Measurements from ENCODE around the gene AKNA.

Gene AKNA

GRCh38 chr9:114362394-114362793, 25.4 kb downstream of the AKNA start:
- DNase-seq (ENCODE audit: low spot score), result no peak

DNA sequence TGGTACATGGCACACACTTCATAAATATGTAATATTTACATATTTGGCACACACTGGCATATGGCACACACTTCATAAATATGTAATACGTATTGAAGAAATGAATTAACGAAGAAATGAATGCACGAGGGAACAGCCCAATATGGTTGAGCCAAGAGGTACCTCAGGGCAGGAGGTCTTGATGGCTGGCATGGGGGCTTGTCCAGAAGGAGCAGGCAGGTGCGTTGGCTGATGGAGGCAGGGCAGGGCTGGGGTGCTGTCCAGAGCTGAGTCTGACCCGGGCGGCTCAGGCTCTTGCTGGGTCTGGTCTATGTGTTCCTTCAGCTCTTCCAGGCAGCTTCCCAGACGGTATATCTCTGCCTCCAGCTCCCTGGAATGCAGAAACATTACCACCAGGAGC, 26.2 kb downstream of the AKNA start:
- no peak for DNase-seq (ENCODE audit: low spot score)

GRCh38 chr9:114359801-114360200, 28.0 kb downstream of the AKNA start:
- no peak for DNase-seq (ENCODE audit: low spot score)

GRCh38 chr9:114357911-114358328, 29.9 kb downstream of the AKNA start:
- DNase-seq (ENCODE audit: low spot score), result no peak

DNA sequence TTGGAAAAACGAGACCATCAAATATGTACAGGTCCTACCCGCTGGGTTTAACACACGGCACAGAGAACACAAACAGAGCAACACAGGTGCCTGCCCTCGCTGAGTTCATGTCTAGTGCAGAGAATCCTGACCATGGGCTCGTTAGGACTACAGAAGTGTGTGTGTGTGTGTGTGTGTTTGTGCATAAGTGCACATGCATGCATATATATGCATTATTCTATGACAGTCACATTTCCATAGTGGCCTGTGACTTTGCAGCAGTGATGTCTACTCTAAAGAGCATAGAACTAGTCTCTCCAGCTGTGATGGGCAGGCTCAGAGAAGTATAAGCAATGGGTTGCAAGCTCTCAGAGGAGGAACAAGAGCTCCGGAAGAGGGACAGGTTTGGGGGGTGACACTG, 30.4 kb downstream of the AKNA start:
- DNase-seq (ENCODE audit: low spot score), result no peak

GRCh38 chr9:114356792-114357191, 31.0 kb downstream of the AKNA start:
- DNase-seq (ENCODE audit: low spot score), result no peak

GRCh38 chr9:114355821-114356220, 32.0 kb downstream of the AKNA start:
- DNase-seq (ENCODE audit: low spot score), result no peak

- no peak for DNase-seq (ENCODE audit: low spot score)
Observed at GRCh38 chr9:114351932-114352331, 35.9 kb downstream of the AKNA start.

DNA sequence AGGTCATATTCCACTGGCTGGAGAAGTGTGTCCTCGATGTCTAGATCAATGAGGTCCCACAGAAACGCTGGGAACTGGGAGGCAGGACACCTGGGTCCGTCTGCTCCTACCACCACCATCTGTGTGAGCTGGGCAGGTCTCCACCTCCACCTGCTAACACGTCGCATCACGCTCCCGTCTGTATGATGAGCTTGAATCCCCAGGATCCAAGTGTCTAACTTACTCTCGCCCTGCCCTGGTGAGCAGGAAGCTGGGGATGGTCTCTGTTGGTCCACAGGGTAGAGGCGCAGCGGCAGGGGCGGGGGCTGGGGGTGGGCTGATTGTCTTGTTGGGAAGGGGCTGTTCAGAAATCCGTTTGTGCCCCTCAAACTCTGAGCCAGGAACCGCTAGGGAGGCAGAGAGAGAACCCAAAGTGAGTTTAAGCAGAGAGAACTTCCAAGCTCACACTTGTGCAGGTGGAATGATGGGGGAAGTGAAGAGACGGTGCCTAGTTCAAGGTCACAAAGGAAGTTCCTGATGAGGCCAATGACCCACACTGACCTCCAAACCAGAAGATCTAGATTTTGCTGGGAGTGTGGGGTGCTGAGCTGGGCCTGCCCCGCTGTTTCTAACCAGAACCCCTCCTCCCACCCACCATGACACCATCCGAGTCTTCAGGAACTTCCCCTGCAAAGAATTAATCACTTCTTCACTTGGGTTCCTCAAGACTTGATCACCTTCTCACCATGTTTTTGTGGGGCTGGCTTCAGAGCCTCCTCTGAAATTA, 37.0 kb downstream of the AKNA start:
- DNase-seq (ENCODE audit: low spot score), result no peak

GRCh38 chr9:114349713-114350480, 37.9 kb downstream of the AKNA start:
- no peak for DNase-seq (ENCODE audit: low spot score)

GRCh38 chr9:114348906-114349482, 38.8 kb downstream of the AKNA start:
- peak; percentile 99 for DNase-seq (ENCODE audit: low spot score)

GRCh38 chr9:114348261-114348905, 39.4 kb downstream of the AKNA start:
- DNase-seq (ENCODE audit: low spot score), result no peak

- no peak for DNase-seq (ENCODE audit: low spot score)
Observed at GRCh38 chr9:114347675-114348074, 40.1 kb downstream of the AKNA start.

DNA sequence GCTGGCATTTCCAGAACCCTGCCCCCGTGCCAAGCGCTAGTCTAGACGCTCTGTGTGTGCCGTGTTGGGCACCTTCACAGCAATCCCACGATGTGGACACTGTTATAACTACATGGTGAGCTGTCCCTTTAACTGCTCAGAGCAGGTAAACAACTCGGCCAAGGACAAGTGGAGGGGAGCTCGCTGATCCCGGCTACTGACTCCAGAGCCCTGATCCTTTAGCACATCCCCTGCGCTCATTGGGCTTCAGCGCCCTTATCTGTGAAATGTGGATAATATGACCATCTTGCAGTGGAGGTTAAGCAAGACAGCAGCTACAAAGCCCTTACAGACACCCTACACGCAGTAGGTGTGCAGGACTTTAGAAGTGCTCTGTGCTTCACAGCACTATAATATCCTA, 41.6 kb downstream of the AKNA start:
- DNase-seq (ENCODE audit: low spot score), result no peak

DNA sequence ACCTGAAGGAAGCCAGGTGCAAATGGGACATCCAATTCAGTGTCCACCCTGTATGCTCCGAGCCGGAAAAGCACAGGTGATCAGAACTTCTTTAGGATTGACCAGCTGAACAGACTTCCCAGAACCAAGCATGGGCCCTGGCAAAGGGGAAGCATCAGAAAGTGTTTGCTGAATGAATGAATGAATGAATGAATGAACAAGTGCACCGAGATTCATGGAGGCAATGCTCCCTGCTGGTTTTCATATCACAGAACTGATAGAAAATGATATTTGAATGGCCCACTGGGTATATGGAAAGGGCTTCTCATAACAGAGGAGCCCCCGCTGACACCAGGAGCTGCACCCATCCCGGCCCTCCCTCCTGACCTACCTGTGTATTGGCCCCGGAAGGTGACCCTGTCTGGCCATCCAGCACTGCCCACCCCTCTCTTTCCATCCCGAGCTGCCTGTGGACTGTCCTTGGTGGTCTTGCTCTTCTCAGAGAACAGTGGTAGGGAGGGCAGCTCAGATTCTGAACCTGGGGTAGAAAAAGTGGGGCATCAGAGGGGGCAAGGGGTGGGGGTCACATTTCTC, 42.2 kb downstream of the AKNA start:
- DNase-seq (ENCODE audit: low spot score), result no peak

- no peak for DNase-seq (ENCODE audit: low spot score)
Observed at GRCh38 chr9:114344692-114345091, 43.1 kb downstream of the AKNA start.

DNA sequence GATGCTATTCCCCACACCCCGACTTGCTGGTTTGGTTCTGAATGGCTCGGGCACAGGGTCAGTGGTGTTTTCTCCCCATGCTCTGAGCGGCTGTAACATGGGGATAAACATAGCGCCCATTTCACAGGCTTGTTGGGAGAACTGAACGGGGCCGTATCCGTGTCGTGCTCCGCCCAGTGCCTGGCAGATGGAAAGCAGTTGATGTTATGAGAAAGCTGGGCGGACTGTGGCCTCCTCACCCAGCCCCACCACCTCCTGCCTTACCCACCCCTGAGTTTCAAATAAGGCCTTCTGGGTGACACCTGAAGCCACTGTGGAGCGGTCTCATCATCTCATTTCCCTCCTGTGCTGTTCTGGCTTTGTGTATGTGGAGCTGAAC, 43.6 kb downstream of the AKNA start:
- DNase-seq (ENCODE audit: low spot score), result no peak

- DNase-seq (ENCODE audit: low spot score), result no peak
Observed at GRCh38 chr9:114343471-114344187, 44.2 kb downstream of the AKNA start.

- no peak for DNase-seq (ENCODE audit: low spot score)
Observed at GRCh38 chr9:114342755-114343440, 44.9 kb downstream of the AKNA start.

GRCh38 chr9:114341991-114342390, 45.8 kb downstream of the AKNA start:
- no peak for DNase-seq (ENCODE audit: low spot score)

All from RKO (cell line).